Duodenal mucosa (tissue), 2 donors: ENCODE results near the gene FKBP10.

ENCODE experiments used
- H3K27ac ChIP-seq: one replicate; pipeline ENCODE4 v1.7.0; 2013; ENCODE audit warnings: low read depth, low read length
- H3K27me3 ChIP-seq, 2 donors: one replicate each; pipeline ENCODE4 v1.7.0; 2013; ENCODE audit warnings: low read length in 2 of 2, control low read depth in 1 of 2; ENCODE audit not compliant: insufficient read depth in 2 of 2, control insufficient read depth in 1 of 2
- H3K36me3 ChIP-seq, 2 donors: one replicate each; pipeline ENCODE4 v1.7.0; 2013; ENCODE audit warnings: low read length in 2 of 2, control low read depth in 1 of 2; ENCODE audit not compliant: insufficient read depth in 2 of 2, control insufficient read depth in 1 of 2
- H3K4me1 ChIP-seq, 2 donors: one replicate each; pipeline ENCODE4 v1.7.0; 2013; ENCODE audit warnings: low read length in 2 of 2, control low read depth in 1 of 2; ENCODE audit not compliant: insufficient read depth in 2 of 2, control insufficient read depth in 1 of 2
- H3K4me3 ChIP-seq, 2 donors: one replicate each; pipeline ENCODE4 v1.7.0; 2013; ENCODE audit warnings: low read length in 2 of 2, low read depth in 1 of 2
- H3K9ac ChIP-seq, 2 donors: one replicate each; pipeline ENCODE4 v1.7.0; 2013; ENCODE audit warnings: low read length in 2 of 2, low read depth in 1 of 2
- H3K9me3 ChIP-seq, 2 donors: one replicate each; pipeline ENCODE4 v1.7.0; 2013; ENCODE audit warnings: low read length in 2 of 2, control low read depth in 1 of 2; ENCODE audit not compliant: control insufficient read depth in 1 of 2

The FKBP10 gene

GRCh38 chr17:41811549-41812380, 1.0 kb upstream of the FKBP10 start, which contains the start of gene P3H4:
P3H4 (minus strand) TSS chr17:41811949; CDS start chr17:41811915, 34 bp downstream.
- Histone ChIP-seq H3K9ac (peak within 1 kb of the TSS; percentile 55 to 79), H3K9me3 (no peaks in the 10 kb centered on the region), H3K27ac (peak within 1 kb of the TSS; percentile 32), H3K4me1 (peaks cover 31% of the 10 kb centered on the region in 2 donors), H3K4me3 (peak within 1 kb of the TSS; percentile 79 to 82), H3K36me3 (no peaks in the 10 kb centered on the region), H3K27me3 (peaks cover 0 to 3% of the 10 kb centered on the region in 2 donors)

GRCh38 chr17:41813152-41813680, 412 bp downstream of the FKBP10 start:
- Histone ChIP-seq H3K9me3 (no peaks in the 10 kb centered on the region), H3K9ac (peak overlapping the region in 1 of 2 donors; percentile 33), H3K36me3 (no peaks in the 10 kb centered on the region), H3K4me1 (peaks cover 22% of the 10 kb centered on the region in 2 donors), H3K27ac (no peak overlapping the region), H3K27me3 (peaks cover 0 to 3% of the 10 kb centered on the region in 2 donors), H3K4me3 (peak overlapping the region; percentile 36 to 82)

GRCh38 chr17:41813699-41814124, 908 bp downstream of the FKBP10 start:
- Histone ChIP-seq H3K9ac (no peak overlapping the region), H3K36me3 (no peaks in the 10 kb centered on the region), H3K4me1 (peaks cover 22% of the 10 kb centered on the region in 2 donors), H3K4me3 (peak overlapping the region; percentile 36 to 82), H3K9me3 (no peaks in the 10 kb centered on the region), H3K27me3 (peaks cover 0 to 3% of the 10 kb centered on the region in 2 donors), H3K27ac (no peak overlapping the region)

- Histone ChIP-seq H3K4me3 (no peak overlapping the region), H3K27ac (no peak overlapping the region), H3K36me3 (no peaks in the 10 kb centered on the region)
Observed at GRCh38 chr17:41814195-41814594, 1.4 kb downstream of the FKBP10 start.

GRCh38 chr17:41816637-41817320, 4.0 kb downstream of the FKBP10 start:
- peaks cover 5 to 6% of the 10 kb centered on the region in 2 donors for H3K4me1 ChIP-seq
- peaks cover 0 to 3% of the 10 kb centered on the region in 2 donors for H3K27me3 ChIP-seq
- no peak overlapping the region for H3K4me3 ChIP-seq
- H3K9ac ChIP-seq: no peak overlapping the region
- no peak overlapping the region for H3K27ac ChIP-seq
- H3K9me3 ChIP-seq: no peaks in the 10 kb centered on the region
- no peaks in the 10 kb centered on the region for H3K36me3 ChIP-seq

More at GRCh38 chr17:41814195-41814594, 1.4 kb downstream of the FKBP10 start:
- H3K4me1 ChIP-seq: peaks cover 22% of the 10 kb centered on the region in 2 donors
- no peak overlapping the region for H3K9ac ChIP-seq
- H3K27me3 ChIP-seq: peaks cover 0 to 3% of the 10 kb centered on the region in 2 donors
- no peaks in the 10 kb centered on the region for H3K9me3 ChIP-seq

GRCh38 chr17:41818024-41818423, 5.2 kb downstream of the FKBP10 start:
- H3K27me3 ChIP-seq: no peaks in the 10 kb centered on the region
- H3K9me3 ChIP-seq: no peaks in the 10 kb centered on the region
- no peaks in the 10 kb centered on the region for H3K36me3 ChIP-seq
- no peak overlapping the region for H3K27ac ChIP-seq
- H3K9ac ChIP-seq: no peak overlapping the region
- no peak overlapping the region for H3K4me3 ChIP-seq
- H3K4me1 ChIP-seq: no peaks in the 10 kb centered on the region

GRCh38 chr17:41821776-41822175, 9.0 kb downstream of the FKBP10 start:
- Histone ChIP-seq H3K4me3 (no peak overlapping the region), H3K9me3 (no peaks in the 10 kb centered on the region), H3K9ac (no peak overlapping the region), H3K4me1 (no peaks in the 10 kb centered on the region), H3K36me3 (peaks cover 0 to 4% of the 10 kb centered on the region in 2 donors), H3K27me3 (no peaks in the 10 kb centered on the region), H3K27ac (no peak overlapping the region)

- peaks cover 0 to 4% of the 10 kb centered on the region in 2 donors for H3K36me3 ChIP-seq
- H3K4me3 ChIP-seq: no peak overlapping the region
- no peak overlapping the region for H3K9ac ChIP-seq
- H3K9me3 ChIP-seq: no peaks in the 10 kb centered on the region
- H3K4me1 ChIP-seq: no peaks in the 10 kb centered on the region
- no peak overlapping the region for H3K27ac ChIP-seq
- no peaks in the 10 kb centered on the region for H3K27me3 ChIP-seq
Observed at GRCh38 chr17:41822216-41823140, 9.7 kb downstream of the FKBP10 start.

- no peak overlapping the region for H3K9ac ChIP-seq
- no peak overlapping the region for H3K27ac ChIP-seq
- H3K4me3 ChIP-seq: no peak overlapping the region
- no peaks in the 10 kb centered on the region for H3K4me1 ChIP-seq
- no peaks in the 10 kb centered on the region for H3K27me3 ChIP-seq
- no peaks in the 10 kb centered on the region for H3K9me3 ChIP-seq
- H3K36me3 ChIP-seq: peaks cover 0 to 4% of the 10 kb centered on the region in 2 donors
Observed at GRCh38 chr17:41823141-41823524, 10.3 kb downstream of the FKBP10 start.
